Neural progenitor cell (in vitro differentiated cells): ENCODE measurements around the gene CRYBG3. TPM values are rescaled to one million over a fixed set of nuclear protein-coding genes. Genes with fewer than 3 reads are reported as not detected.

ENCODE experiments used
- DNase-seq: peaks from one replicate; pipeline ENCODE4 v3.0.0-alpha.2; 2016; ENCODE audit warnings: low spot score
- H2AFZ ChIP-seq: fragments of 200-600 bp; sonication (generic); replicated peaks from 2 replicates; pipeline ENCODE4 v1.6.1; 2016; ENCODE audit warnings: antibody characterized with exemption
- H3F3A ChIP-seq: fragments of 200-600 bp; sonication (generic); 2 replicates; pipeline ENCODE4 v1.6.1; 2016; ENCODE audit warnings: antibody characterized with exemption, low read depth
- H3K27ac ChIP-seq: fragments of 200-600 bp; sonication (generic); 2 replicates; pipeline ENCODE4 v1.5.1; 2016; ENCODE audit warnings: mild to moderate bottlenecking
- H3K27me3 ChIP-seq: fragments of 200-600 bp; sonication (generic); 2 replicates; pipeline ENCODE4 v1.6.1; 2016; ENCODE audit warnings: mild to moderate bottlenecking, moderate library complexity
- H3K36me3 ChIP-seq: fragments of 200-600 bp; sonication (generic); 2 replicates; pipeline ENCODE4 v1.5.1; 2016
- H3K4me1 ChIP-seq: fragments of 200-600 bp; sonication (generic); 2 replicates; pipeline ENCODE4 v1.6.1; 2016; ENCODE audit warnings: mixed run types
- H3K4me2 ChIP-seq: fragments of 200-600 bp; sonication (generic); 2 replicates; pipeline ENCODE4 v1.6.1; 2016
- H3K4me3 ChIP-seq: fragments of 200-600 bp; sonication (generic); 2 replicates; pipeline ENCODE4 v1.5.1; 2016
- H3K79me2 ChIP-seq: fragments of 200-600 bp; sonication (generic); 2 replicates; pipeline ENCODE4 v1.6.1; 2016; ENCODE audit warnings: low read depth
- H3K9ac ChIP-seq: fragments of 200-600 bp; sonication (generic); 2 replicates; pipeline ENCODE4 v1.6.1; 2016
- H3K9me3 ChIP-seq: fragments of 200-600 bp; sonication (generic); 2 replicates; pipeline ENCODE4 v1.5.1; 2016; ENCODE audit warnings: low read depth
- H4K20me1 ChIP-seq: fragments of 200-600 bp; sonication (generic); 2 replicates; pipeline ENCODE4 v1.6.1; 2016; ENCODE audit warnings: low read depth
- H3K27ac Mint-ChIP-seq: 3 replicates; pipeline ENCODE4 v1.8.0; 2021; ENCODE audit warnings: mixed read lengths
- H3K27me3 Mint-ChIP-seq: 2 replicates; pipeline ENCODE4 v1.8.0; 2022; ENCODE audit warnings: low read depth, mild to moderate bottlenecking, inconsistent platforms, moderate library complexity, mixed read lengths; ENCODE audit not compliant: insufficient read depth
- H3K36me3 Mint-ChIP-seq: 3 replicates; pipeline ENCODE4 v1.8.0; 2021; ENCODE audit warnings: mixed read lengths
- H3K4me1 Mint-ChIP-seq: 3 replicates; pipeline ENCODE4 v1.8.0; 2021; ENCODE audit warnings: mixed read lengths
- H3K4me3 Mint-ChIP-seq: 3 replicates; pipeline ENCODE4 v1.8.0; 2021; ENCODE audit warnings: mild to moderate bottlenecking, moderate library complexity, mixed read lengths
- H3K9me3 Mint-ChIP-seq: 3 replicates; pipeline ENCODE4 v1.8.0; 2020; ENCODE audit warnings: mixed read lengths
- EZH2 ChIP-seq: fragments of 200-600 bp; sonication (generic); IDR thresholded peaks from 2 replicates; pipeline ENCODE4 v1.6.1; 2017; ENCODE audit warnings: antibody characterized with exemption, mild to moderate bottlenecking, moderate library complexity
- EZH2phosphoT487 ChIP-seq: fragments of 200-600 bp; sonication (generic); IDR thresholded peaks from 2 replicates; pipeline ENCODE4 v1.6.1; 2017; ENCODE audit warnings: antibody characterized with exemption
- total RNA-seq: library from RNA; depleted of rRNA; stranded (reverse); fragments of >200 nt; gene quantifications from 2 replicates; pipeline ENCODE4 v1.2.3, GENCODE V29; 2015; ENCODE audit warnings: low replicate concordance
- TF ChIP-seq, protein P1 (sequence below): fragments of 200-600 bp; sonication (generic); IDR thresholded peaks from 2 replicates; pipeline ENCODE4 v1.5.1; 2017; ENCODE audit warnings: antibody characterized with exemption, mild to moderate bottlenecking

CRYBG3 gene
- total RNA-seq, 1 donor from 2014 or later = 12.3 TPM

DNA sequence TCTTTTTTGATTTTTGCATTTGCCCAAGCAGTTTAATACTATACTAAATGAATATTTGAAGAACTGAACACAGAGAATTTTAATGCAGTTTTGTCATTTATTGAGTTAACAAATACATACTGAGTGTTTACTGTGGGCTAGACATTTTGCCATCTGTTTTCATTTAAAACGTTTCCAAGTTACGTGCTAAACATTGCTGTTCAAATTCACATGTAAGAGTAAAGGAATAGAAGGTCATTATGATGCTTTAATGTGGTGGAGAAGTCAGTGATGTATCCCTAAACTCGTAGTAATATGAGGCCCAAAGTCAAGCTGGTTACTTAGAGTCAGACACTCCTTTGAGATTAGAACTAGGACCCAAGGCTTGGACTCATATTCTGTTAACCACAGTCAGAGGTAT, 49.4 kb downstream of the CRYBG3 start:
- H3K4me1 ChIP-seq = no peaks in the 10 kb centered on the region
- TF ChIP-seq EZH2phosphoT487 = no peak
- TF ChIP-seq, protein P1, sequence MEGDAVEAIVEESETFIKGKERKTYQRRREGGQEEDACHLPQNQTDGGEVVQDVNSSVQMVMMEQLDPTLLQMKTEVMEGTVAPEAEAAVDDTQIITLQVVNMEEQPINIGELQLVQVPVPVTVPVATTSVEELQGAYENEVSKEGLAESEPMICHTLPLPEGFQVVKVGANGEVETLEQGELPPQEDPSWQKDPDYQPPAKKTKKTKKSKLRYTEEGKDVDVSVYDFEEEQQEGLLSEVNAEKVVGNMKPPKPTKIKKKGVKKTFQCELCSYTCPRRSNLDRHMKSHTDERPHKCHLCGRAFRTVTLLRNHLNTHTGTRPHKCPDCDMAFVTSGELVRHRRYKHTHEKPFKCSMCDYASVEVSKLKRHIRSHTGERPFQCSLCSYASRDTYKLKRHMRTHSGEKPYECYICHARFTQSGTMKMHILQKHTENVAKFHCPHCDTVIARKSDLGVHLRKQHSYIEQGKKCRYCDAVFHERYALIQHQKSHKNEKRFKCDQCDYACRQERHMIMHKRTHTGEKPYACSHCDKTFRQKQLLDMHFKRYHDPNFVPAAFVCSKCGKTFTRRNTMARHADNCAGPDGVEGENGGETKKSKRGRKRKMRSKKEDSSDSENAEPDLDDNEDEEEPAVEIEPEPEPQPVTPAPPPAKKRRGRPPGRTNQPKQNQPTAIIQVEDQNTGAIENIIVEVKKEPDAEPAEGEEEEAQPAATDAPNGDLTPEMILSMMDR = no peak
- TF ChIP-seq EZH2 = no peak
- H3K4me3 Mint-ChIP-seq = no peak overlapping the region
- H3F3A ChIP-seq = no peaks in the 10 kb centered on the region
- no peak for DNase-seq
- no peak overlapping the region for H2AFZ ChIP-seq
- H3K27me3 Mint-ChIP-seq = no peaks in the 10 kb centered on the region
- no peak overlapping the region for H3K27ac Mint-ChIP-seq
- peaks cover 2% of the 10 kb centered on the region for H3K4me1 Mint-ChIP-seq
- H3K27me3 ChIP-seq = no peaks in the 10 kb centered on the region
- H3K9ac ChIP-seq = no peak overlapping the region
- peaks cover 10% of the 10 kb centered on the region for H3K36me3 Mint-ChIP-seq
- no peaks in the 10 kb centered on the region for H3K9me3 ChIP-seq
- no peaks in the 10 kb centered on the region for H4K20me1 ChIP-seq
- no peak overlapping the region for H3K4me2 ChIP-seq
- no peak overlapping the region for H3K4me3 ChIP-seq
- no peak overlapping the region for H3K27ac ChIP-seq
- no peaks in the 10 kb centered on the region for H3K79me2 ChIP-seq
- no peaks in the 10 kb centered on the region for H3K36me3 ChIP-seq
- no peaks in the 10 kb centered on the region for H3K9me3 Mint-ChIP-seq

DNA sequence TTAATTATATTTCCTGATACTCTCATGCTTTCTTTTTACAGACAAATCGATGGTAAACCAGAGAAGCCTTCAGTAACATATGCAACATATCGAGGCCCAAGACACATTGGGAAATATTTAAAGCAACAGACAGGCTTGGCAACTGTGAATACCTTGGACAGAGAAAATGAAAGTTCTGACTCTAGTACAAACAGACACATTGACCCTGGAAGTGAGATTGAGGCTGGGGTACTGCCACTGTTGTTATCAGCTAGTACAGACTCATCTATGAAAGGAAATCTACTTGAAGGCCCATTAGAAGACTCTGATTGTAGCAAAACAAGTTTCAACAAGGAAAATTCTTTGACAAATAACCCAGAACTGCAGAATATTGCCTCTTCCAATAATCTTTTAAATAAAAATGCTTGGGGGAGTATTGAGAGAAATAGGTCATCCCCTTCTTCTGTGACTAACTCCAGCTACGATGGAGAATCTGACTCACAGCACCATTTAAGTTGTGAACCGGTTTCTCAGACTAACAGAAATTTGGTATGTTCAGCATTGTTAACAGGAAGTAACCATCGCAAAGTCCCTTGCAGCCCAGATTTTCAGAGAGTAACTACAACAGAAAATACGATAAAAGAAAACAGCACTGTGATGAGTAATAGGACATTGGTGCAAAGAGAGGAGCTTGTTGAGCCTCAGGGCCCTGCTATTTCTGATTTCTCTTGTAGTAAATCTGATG, 50.2 kb downstream of the CRYBG3 start:
- Mint-ChIP-seq H3K9me3 (no peaks in the 10 kb centered on the region), H3K4me1 (no peaks in the 10 kb centered on the region), H3K4me3 (no peak overlapping the region), H3K27ac (no peak overlapping the region), H3K27me3 (no peaks in the 10 kb centered on the region), H3K36me3 (peaks cover 10% of the 10 kb centered on the region)
- H3F3A ChIP-seq = no peaks in the 10 kb centered on the region
- H3K4me2 ChIP-seq = no peak overlapping the region
- H2AFZ ChIP-seq = no peak overlapping the region
- H3K9me3 ChIP-seq = no peaks in the 10 kb centered on the region
- no peak for DNase-seq
- H3K27me3 ChIP-seq = no peaks in the 10 kb centered on the region
- H3K4me3 ChIP-seq = no peak overlapping the region
- H3K4me1 ChIP-seq = no peaks in the 10 kb centered on the region
- H4K20me1 ChIP-seq = no peaks in the 10 kb centered on the region
- no peaks in the 10 kb centered on the region for H3K79me2 ChIP-seq
- H3K27ac ChIP-seq = no peak overlapping the region
- no peaks in the 10 kb centered on the region for H3K36me3 ChIP-seq
- TF ChIP-seq EZH2phosphoT487 = no peak
- TF ChIP-seq EZH2 = no peak
- TF ChIP-seq, protein P1 = no peak
- H3K9ac ChIP-seq = no peak overlapping the region

DNA sequence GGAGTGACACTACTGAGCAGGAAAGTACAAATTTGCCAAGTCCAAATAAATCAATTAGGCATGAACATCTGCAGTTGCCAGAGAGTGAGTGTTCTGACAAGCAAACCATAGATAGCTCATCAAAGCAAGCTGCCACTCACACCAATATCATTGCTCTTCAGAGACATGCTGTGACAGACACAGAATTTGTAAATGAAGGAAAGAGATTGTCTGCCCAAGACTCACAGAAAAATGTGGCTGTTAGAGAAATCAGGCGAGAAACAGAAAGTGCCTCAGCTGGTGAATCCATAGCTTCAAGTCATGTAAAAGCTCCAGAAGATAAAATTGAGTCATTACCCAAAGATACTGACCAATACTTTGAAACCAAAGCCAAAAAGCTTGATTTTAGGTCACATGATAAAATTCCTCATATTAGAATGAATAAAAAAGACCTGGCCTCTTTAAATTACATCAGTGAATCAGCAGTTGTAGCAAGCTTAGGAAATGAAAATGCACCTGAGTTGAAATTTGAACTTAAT, 50.8 kb downstream of the CRYBG3 start:
- no peak for DNase-seq
- Histone ChIP-seq H3K4me1 (no peaks in the 10 kb centered on the region), H3K79me2 (no peaks in the 10 kb centered on the region), H3K4me2 (no peak overlapping the region), H2AFZ (no peak overlapping the region), H3K9me3 (no peaks in the 10 kb centered on the region), H3K9ac (no peak overlapping the region), H4K20me1 (no peaks in the 10 kb centered on the region), H3F3A (no peaks in the 10 kb centered on the region), H3K36me3 (no peaks in the 10 kb centered on the region), H3K27ac (no peak overlapping the region), H3K4me3 (no peak overlapping the region), H3K27me3 (no peaks in the 10 kb centered on the region)
- no peaks in the 10 kb centered on the region for H3K9me3 Mint-ChIP-seq
- no peak for TF ChIP-seq EZH2
- peaks cover 10% of the 10 kb centered on the region for H3K36me3 Mint-ChIP-seq
- H3K4me3 Mint-ChIP-seq = no peak overlapping the region
- no peaks in the 10 kb centered on the region for H3K27me3 Mint-ChIP-seq
- H3K4me1 Mint-ChIP-seq = no peaks in the 10 kb centered on the region
- no peak overlapping the region for H3K27ac Mint-ChIP-seq

DNA sequence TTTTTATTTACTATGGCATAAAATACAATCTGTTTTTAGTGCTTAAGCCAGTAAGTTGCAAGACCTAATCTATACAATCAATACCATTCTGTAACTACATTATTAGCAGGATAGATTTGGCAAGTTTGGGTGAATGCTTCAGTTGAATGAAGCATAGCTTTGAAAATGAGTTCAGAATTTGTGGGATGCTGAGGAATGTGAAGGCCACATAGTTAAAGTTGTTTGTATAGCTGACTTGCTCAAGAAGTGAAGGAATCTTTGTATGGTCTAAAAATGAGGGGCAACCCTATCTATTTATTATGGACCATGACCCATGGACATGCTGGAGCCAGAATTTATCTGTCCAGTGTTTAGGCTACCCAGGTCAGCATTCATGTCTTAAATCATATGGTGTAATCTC, 58.5 kb downstream of the CRYBG3 start:
- H3K4me2 ChIP-seq = no peak overlapping the region
- peaks cover 1% of the 10 kb centered on the region for H3K36me3 Mint-ChIP-seq
- no peak overlapping the region for H2AFZ ChIP-seq
- no peak overlapping the region for H3K27ac Mint-ChIP-seq
- H3K27me3 Mint-ChIP-seq = no peaks in the 10 kb centered on the region
- TF ChIP-seq EZH2phosphoT487 = no peak
- no peak for TF ChIP-seq EZH2
- TF ChIP-seq, protein P1 = no peak
- H3K27ac ChIP-seq = no peak overlapping the region
- no peaks in the 10 kb centered on the region for H3F3A ChIP-seq
- no peaks in the 10 kb centered on the region for H3K4me1 ChIP-seq
- H3K36me3 ChIP-seq = no peaks in the 10 kb centered on the region
- no peak overlapping the region for H3K4me3 ChIP-seq
- no peaks in the 10 kb centered on the region for H4K20me1 ChIP-seq
- H3K9me3 Mint-ChIP-seq = no peaks in the 10 kb centered on the region
- no peaks in the 10 kb centered on the region for H3K4me1 Mint-ChIP-seq
- no peak overlapping the region for H3K4me3 Mint-ChIP-seq
- H3K27me3 ChIP-seq = no peaks in the 10 kb centered on the region
- H3K9me3 ChIP-seq = no peaks in the 10 kb centered on the region
- DNase-seq = no peak
- no peaks in the 10 kb centered on the region for H3K79me2 ChIP-seq
- H3K9ac ChIP-seq = no peak overlapping the region
